HG03457 (cell line): ENCODE data around the gene BTK.

Source experiments
- ATAC-seq: cut with Tn5 transposase; IDR thresholded peaks from one replicate; pipeline ENCODE4 v1.9.1; 2021; ENCODE audit warnings: moderate number of reproducible peaks; ENCODE audit not compliant: unreplicated experiment

The BTK gene

GRCh38 chrX:101385795-101386541, at the start of gene BTK:
Gene BTK (minus strand): TSS chrX:101386191. CDS start chrX:101375284, 10,907 bp downstream.
- ATAC-seq: peak; percentile 61

DNA sequence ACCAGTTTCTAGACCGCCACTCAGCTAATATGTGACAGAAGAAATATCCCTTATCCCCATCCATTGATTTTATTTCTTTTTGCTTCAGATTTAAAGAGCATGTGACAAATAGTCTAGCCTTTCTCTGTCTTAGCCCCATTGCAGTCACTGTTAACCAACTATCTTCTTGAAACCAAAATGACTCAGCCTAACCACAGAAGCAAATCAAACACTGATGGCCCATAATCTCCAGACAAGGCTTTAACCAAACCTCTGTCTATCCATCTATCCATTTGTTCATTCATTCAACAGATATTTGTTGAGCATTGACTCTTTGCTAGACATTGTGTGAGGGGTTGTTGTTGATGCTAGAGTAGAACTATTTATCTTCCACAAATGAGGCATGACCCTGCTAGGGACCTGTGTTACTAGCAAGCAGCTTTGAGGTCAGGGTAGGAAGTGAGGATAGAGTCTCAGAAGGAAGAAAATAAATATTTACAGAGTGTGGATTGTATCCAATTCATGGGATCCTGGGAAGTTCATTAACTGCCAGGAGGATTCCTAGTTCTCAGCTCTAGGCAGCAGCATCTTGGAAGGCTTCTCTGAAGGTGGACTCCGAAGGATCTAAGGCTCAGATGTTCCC, 44.6 kb upstream of the BTK start:
- ATAC-seq: peak; percentile 91

DNA sequence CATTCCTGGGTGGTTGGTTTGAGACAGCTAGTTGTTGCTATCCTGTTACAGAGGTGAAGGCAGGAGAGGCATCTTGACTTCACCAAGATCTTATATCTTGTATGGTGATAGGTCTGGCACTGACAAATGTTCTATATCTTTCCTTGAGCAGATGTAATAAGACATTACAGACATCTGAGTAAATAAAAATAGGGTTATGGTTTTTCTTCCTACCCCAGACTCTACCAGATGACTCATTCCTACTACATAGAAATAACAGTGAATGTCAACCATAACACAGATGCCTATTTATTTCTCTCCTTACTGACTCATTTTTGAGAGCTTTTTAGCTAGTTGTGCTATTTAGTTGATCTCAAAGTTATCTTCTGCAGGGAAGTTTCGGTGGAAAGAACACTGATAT, 43.9 kb upstream of the BTK start:
- ATAC-seq: peak; percentile 40

GRCh38 chrX:101427954-101428353, 42.0 kb upstream of the BTK start:
- no peak for ATAC-seq

DNA sequence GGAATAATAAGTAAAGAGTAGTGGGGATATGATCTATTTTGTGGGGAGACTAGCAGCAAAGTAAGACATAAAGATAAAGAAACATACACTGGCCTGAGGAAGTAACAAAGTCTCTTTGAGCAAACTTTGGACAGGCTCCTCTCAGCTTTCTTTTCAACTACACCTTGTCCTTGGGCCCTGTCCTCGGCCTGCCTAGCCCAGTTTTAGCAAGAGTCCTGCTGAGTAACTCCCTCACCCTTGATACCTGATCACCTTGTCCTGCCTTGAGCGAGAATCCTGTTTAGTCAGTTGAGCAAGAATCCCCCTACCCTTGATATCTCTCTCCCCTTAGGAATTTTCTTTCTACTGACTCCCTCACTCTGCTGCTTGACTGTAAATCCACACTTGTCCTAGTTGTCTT, 33.5 kb upstream of the BTK start:
- ATAC-seq: no peak

- no peak for ATAC-seq
Observed at GRCh38 chrX:101417981-101418841, 32.2 kb upstream of the BTK start.

GRCh38 chrX:101417190-101417589, 31.2 kb upstream of the BTK start:
- ATAC-seq: no peak

DNA sequence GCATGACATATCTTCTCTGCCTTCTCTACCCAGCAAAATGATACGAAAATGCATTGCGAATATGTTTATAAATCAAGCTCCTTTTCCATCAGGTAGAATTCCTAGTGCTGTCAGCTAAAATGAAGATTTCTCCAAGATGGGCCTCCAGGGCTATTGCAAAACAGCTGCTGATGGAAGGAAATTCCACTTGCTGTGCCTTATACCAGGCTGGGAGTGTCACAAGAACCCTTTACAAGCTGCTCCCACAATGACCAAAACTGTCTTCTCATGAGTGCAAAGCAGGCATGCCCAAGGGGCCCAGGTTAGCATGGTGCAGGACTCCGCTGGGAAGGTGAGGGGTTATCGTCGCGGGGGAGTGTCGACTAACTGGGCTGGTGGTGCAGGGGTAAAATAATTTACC, 30.7 kb upstream of the BTK start:
- no peak for ATAC-seq

GRCh38 chrX:101415180-101416145, 29.5 kb upstream of the BTK start:
- peak; percentile 54 for ATAC-seq

- no peak for ATAC-seq
Observed at GRCh38 chrX:101411984-101412383, 26.0 kb upstream of the BTK start.

GRCh38 chrX:101410461-101410860, 24.5 kb upstream of the BTK start:
- ATAC-seq: no peak

GRCh38 chrX:101409043-101409442, 23.1 kb upstream of the BTK start:
- ATAC-seq: no peak

GRCh38 chrX:101408532-101408841, 22.5 kb upstream of the BTK start:
- peak; percentile 24 for ATAC-seq

DNA sequence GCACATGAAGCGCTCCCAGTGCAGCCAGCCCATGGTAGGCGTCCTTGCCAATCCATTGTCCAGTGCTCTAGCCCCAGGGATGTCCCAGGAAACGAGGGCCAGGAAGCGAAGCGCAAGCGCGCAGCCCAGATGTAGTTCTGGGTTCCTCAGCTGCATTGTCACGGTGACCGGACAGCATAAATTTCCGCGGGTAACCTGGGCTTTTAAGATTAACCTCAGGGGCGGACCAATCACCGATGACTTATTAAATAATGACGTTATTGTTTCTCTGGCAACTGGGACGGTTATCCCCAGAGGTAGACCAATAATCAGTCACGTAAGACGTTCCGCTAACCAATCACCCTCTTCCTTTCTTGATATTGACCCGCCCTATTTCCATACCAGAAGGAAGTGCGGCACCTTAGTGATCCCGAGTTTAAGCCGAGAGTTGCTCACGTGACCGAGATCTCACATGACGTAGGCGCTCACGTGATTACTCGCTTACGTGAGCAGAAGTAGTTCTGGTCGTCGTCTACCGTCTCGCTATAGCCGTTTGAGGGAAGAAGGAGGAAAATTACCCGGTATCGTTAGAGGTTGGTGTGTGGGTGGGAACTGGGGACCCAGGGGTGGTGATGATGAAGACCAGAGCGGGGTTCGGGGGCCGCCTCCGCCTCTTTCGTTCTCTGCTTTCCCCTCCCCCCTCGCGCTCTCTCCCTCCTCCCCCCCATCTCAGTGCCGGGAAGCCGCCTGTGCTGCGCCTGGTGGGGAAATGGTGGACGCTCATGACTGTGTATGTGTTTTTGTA, 21.9 kb upstream of the BTK start, which contains the start of the genes GLA and HNRNPH2:
Gene GLA (minus strand): TSS at position 178 of the 784 bp plus-strand sequence. CDS start 22 bp downstream, at position 156.
Gene HNRNPH2 (plus strand): TSS at position 475 of the 784 bp plus-strand sequence. CDS start 3,767 bp downstream, outside the sequence.
- peak; percentile 88 for ATAC-seq

DNA sequence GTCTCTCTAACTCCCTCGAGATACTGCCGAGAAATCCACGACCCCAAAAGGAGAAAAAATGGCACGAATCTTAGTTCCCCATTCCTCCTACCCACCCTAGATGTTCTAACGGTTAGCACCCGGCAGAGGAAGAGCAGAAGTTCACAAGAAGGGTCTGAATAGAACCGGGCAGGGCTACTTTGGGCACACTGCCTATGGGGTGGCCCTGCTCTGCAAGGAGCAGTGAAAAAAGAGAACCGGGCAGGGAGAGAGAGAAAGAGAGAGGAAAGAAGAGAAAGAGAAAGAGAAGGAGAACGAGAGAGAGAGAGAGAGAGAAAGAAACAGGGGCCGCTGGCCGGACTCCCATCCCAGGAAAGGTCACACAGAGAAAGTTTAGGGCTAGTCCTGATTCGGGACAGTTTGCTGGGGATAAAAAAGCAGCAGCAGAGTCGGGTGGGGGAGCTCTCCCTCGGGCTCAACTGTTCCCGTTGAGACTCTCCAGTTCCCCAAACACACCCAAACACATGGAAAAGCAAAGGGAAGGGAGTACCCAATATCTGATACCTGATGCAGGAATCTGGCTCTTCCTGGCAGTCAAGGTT, 21.3 kb upstream of the BTK start:
- ATAC-seq: no peak

DNA sequence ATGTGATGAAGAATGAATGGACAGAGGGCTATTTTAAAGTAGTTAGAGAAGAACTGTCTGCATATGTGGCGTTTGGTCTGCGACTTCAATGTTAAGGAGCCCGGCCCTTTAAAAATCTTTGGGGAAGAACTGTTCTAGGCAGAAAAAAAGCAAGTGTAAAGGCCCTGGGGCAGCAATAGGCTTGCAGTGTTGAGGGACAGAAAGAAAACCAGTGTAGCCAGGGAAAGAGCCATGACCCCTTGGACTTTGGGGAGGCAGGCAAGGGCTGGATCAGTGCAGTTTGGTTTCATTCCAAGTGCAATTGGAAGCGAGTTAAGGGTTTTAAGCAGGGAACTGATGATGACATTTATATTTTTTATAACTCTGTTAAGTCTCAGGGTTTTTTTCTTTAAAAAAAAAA, 13.8 kb upstream of the BTK start:
- no peak for ATAC-seq

GRCh38 chrX:101398694-101399093, 12.7 kb upstream of the BTK start:
- no peak for ATAC-seq

GRCh38 chrX:101397779-101398178, 11.8 kb upstream of the BTK start:
- ATAC-seq: no peak

DNA sequence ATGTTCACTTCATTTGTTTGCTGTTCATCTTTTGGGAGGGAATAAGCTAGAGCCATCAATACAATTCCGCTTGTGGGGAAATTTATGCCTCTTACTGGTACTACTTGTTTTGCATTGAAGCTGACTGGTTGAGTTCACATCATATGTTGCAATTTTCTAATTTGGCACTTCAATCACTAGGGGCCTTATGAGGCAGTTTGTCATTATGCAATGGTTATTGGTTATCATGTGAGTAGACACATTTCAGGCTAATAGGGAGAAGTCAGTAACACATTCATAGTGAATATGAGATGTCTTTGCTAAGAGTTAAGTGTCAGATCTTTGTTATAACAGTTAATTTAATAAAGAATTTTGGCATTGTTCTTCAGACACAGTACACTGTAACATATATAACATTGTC, 9.8 kb upstream of the BTK start:
- no peak for ATAC-seq
